B cell (primary cell): ENCODE results near the gene PRAMEF14. TPM values are rescaled to one million over a fixed set of nuclear protein-coding genes. Genes with fewer than 3 reads are reported as not detected.
"Not testable (repeated sequence)": the region's sequence is repeated elsewhere in the genome, so short reads cannot be mapped to it uniquely, and the experiment has no call there.

Source experiments
- ATAC-seq: fragments of 200-7000 bp; cut with Tn5 transposase; one replicate; pipeline ENCODE4 v1.10.0; 2021; ENCODE audit warnings: low read depth, mild to moderate bottlenecking, moderate number of reproducible peaks, moderate library complexity
- CTCF ChIA-PET: fragments of 350-600 bp; sonication (Branson Sonifier 250); formaldehyde crosslinking; loops from one replicate; lab custom pipeline; 2021; ENCODE audit warnings: antibody characterized with exemption, inconsistent platforms; lab: Charles Lee
- POLR2A ChIA-PET: fragments of 350-600 bp; sonication (Branson Sonifier 250); formaldehyde crosslinking; loops from one replicate; lab custom pipeline; 2021; ENCODE audit warnings: antibody characterized with exemption; lab: Charles Lee
- DNase-seq: peaks from one replicate; pipeline ENCODE4 v3.0.0; 2013
- H2AFZ ChIP-seq: 2 replicates; pipeline ENCODE4 v1.6.1; 2012; ENCODE audit warnings: mild to moderate bottlenecking, low read depth, low read length; ENCODE audit not compliant: insufficient read depth, poor library complexity, severe bottlenecking
- H3K27ac ChIP-seq, 2 donors: 1 replicate in 1 of 2; 2 replicates in 1 of 2; pipeline ENCODE4 v1.5.1; 2012 to 2013; ENCODE audit warnings: low read length in 2 of 2, mild to moderate bottlenecking in 2 of 2, moderate library complexity in 1 of 2
- H3K27me3 ChIP-seq, 4 experiments: fragments of 200-600 bp in 1 of 4; sonication (generic) in 1 of 4; replicated peaks in 1 of 4; 1 replicate in 2 of 4; 2 replicates in 2 of 4; pipeline versions ENCODE4 v1.6.1 to v1.7.0; 2013 to 2016; ENCODE audit warnings: low read length in 3 of 4, mild to moderate bottlenecking in 2 of 4, mixed read lengths in 1 of 4, moderate library complexity in 1 of 4; ENCODE audit not compliant: insufficient read depth in 4 of 4, control insufficient read depth in 3 of 4; ENCODE audit errors: control extremely low read depth in 1 of 4
- H3K36me3 ChIP-seq, 2 experiments: replicated peaks in 1 of 2; 1 replicate in 1 of 2; 2 replicates in 1 of 2; pipeline versions ENCODE4 v1.6.1 to v1.7.1; 2013; ENCODE audit warnings: low read length in 1 of 2; ENCODE audit not compliant: insufficient read depth in 2 of 2, control insufficient read depth in 1 of 2; ENCODE audit errors: control extremely low read depth in 1 of 2, extremely low read depth in 1 of 2
- H3K4me1 ChIP-seq, 2 donors: fragments of 200-600 bp in 1 of 2; sonication (generic) in 1 of 2; 1 replicate in 1 of 2; 2 replicates in 1 of 2; pipeline versions ENCODE4 v1.5.1 to v1.6.1; 2013 to 2017; ENCODE audit warnings: low read length in 2 of 2; ENCODE audit not compliant: control insufficient read depth in 2 of 2, insufficient read depth in 2 of 2
- H3K4me2 ChIP-seq: replicated peaks from 2 replicates; pipeline ENCODE3; 2012; ENCODE audit warnings: mild to moderate bottlenecking, low read depth, low read length; ENCODE audit not compliant: poor library complexity, severe bottlenecking
- H3K4me3 ChIP-seq, 5 experiments: fragments of 200-600 bp in 1 of 5; sonication (generic) in 1 of 5; 1 replicate in 3 of 5; 2 replicates in 2 of 5; pipeline versions ENCODE4 v1.5.1 to v1.7.0; 2011 to 2016; ENCODE audit warnings: low read length in 4 of 5, mild to moderate bottlenecking in 4 of 5, low read depth in 2 of 5, control low read depth in 1 of 5, moderate library complexity in 1 of 5; ENCODE audit not compliant: insufficient read depth in 1 of 5; ENCODE audit errors: control extremely low read depth in 1 of 5, extremely low read depth in 1 of 5
- H3K79me2 ChIP-seq: fragments of 200-600 bp; sonication (generic); one replicate; pipeline ENCODE4 v1.6.0; 2016; ENCODE audit warnings: low read length; ENCODE audit not compliant: control insufficient read depth, insufficient read depth
- H3K9ac ChIP-seq: fragments of 200-600 bp; sonication (generic); 2 replicates; pipeline ENCODE4 v1.6.1; 2017; ENCODE audit warnings: mild to moderate bottlenecking, low read length, moderate library complexity
- H3K9me3 ChIP-seq, 3 donors: one replicate each; pipeline versions ENCODE4 v1.6.1 to v1.7.1; 2013; ENCODE audit warnings: low read length in 2 of 3; ENCODE audit not compliant: control insufficient read depth in 2 of 3, insufficient read depth in 1 of 3; ENCODE audit errors: control extremely low read depth in 1 of 3
- H4K20me1 ChIP-seq: 2 replicates; pipeline ENCODE4 v1.6.0; 2012; ENCODE audit warnings: mild to moderate bottlenecking, low read length; ENCODE audit not compliant: insufficient read depth, control insufficient read depth, poor library complexity, severe bottlenecking
- H3K27ac Mint-ChIP-seq: one replicate; pipeline ENCODE4 v1.8.0; 2021; ENCODE audit warnings: mixed read lengths
- H3K27me3 Mint-ChIP-seq: one replicate; pipeline ENCODE4 v1.8.0; 2021; ENCODE audit warnings: mixed read lengths
- H3K4me1 Mint-ChIP-seq: one replicate; pipeline ENCODE4 v1.8.0; 2021; ENCODE audit warnings: mixed read lengths
- H3K4me3 Mint-ChIP-seq: one replicate; pipeline ENCODE4 v1.8.0; 2021; ENCODE audit warnings: mixed read lengths
- H3K9me3 Mint-ChIP-seq: one replicate; pipeline ENCODE4 v1.8.0; 2022; ENCODE audit warnings: mixed read lengths; ENCODE audit not compliant: insufficient read depth
- WGBS: methylation state at CpG from one replicate; pipeline ENCODE4 v1.1.5; 2013; ENCODE audit warnings: missing lambda C conversion rate; ENCODE audit not compliant: insufficient coverage; 5-methylcytosine and 5-hydroxymethylcytosine counted together
- intact Hi-C: fragments of 100-400 bp; cut with micrococcal nuclease; formaldehyde crosslinking; loops from one replicate; pipeline ENCODE4 v1.10.0; 2022
- polyA plus RNA-seq: library from polyadenylated mRNA; depleted of rRNA; stranded (reverse); fragments of >200 nt; gene quantifications from 2 replicates; pipeline ENCODE4 v1.2.3, GENCODE V29; 2012
- total RNA-seq, 2 donors: library from RNA; stranded (reverse); fragments of 120-200 nt in 1 of 2; gene quantifications; 1 replicate in 1 of 2; 2 replicates in 1 of 2; pipeline versions ENCODE4 v1.2.3 to v1.2.4, GENCODE V29; 2013 to 2022
- TF ChIP-seq, protein P1 (sequence below): fragments of 200-600 bp; IDR thresholded peaks from one replicate; pipeline ENCODE4 v1.8.0; 2022; ENCODE audit warnings: antibody characterized with exemption, mild to moderate bottlenecking

Gene PRAMEF14
- total and polyA plus RNA-seq, 2 donors (not counting 1 experiment from before 2014, with no cell fraction given): not detected

GRCh38 chr1:13356774-13357173 is 9.8 kb upstream of the PRAMEF14 start:
- H3K9me3 Mint-ChIP-seq, H3K79me2 ChIP-seq, H3K27me3 Mint-ChIP-seq, H3K4me3 Mint-ChIP-seq, H3K4me3 ChIP-seq, ATAC-seq, H3K27me3 ChIP-seq, H3K4me2 ChIP-seq, H3K9ac ChIP-seq, H4K20me1 ChIP-seq, H3K27ac Mint-ChIP-seq, H3K9me3 ChIP-seq, POLR2A ChIA-PET, H3K27ac ChIP-seq, H3K36me3 ChIP-seq, H2AFZ ChIP-seq, H3K4me1 ChIP-seq, intact Hi-C loops, H3K4me1 Mint-ChIP-seq, CTCF ChIA-PET: not testable (repeated sequence)
- DNase-seq: peak; percentile 64
- 0% methylated on average over 5 of the region's 5 CpGs for whole genome bisulfite sequencing
- TF ChIP-seq, protein P1, sequence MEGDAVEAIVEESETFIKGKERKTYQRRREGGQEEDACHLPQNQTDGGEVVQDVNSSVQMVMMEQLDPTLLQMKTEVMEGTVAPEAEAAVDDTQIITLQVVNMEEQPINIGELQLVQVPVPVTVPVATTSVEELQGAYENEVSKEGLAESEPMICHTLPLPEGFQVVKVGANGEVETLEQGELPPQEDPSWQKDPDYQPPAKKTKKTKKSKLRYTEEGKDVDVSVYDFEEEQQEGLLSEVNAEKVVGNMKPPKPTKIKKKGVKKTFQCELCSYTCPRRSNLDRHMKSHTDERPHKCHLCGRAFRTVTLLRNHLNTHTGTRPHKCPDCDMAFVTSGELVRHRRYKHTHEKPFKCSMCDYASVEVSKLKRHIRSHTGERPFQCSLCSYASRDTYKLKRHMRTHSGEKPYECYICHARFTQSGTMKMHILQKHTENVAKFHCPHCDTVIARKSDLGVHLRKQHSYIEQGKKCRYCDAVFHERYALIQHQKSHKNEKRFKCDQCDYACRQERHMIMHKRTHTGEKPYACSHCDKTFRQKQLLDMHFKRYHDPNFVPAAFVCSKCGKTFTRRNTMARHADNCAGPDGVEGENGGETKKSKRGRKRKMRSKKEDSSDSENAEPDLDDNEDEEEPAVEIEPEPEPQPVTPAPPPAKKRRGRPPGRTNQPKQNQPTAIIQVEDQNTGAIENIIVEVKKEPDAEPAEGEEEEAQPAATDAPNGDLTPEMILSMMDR: peak; percentile 74

- WGBS: no CpG with 5 or more reads among the region's 9 CpGs
- H3K4me2 ChIP-seq, CTCF ChIA-PET, H3K79me2 ChIP-seq, H3K27me3 Mint-ChIP-seq, DNase-seq, H3K4me3 Mint-ChIP-seq, ATAC-seq, intact Hi-C loops, H3K4me1 ChIP-seq, H3K36me3 ChIP-seq, H3K27ac ChIP-seq, POLR2A ChIA-PET, H3K27ac Mint-ChIP-seq, H4K20me1 ChIP-seq, H3K4me1 Mint-ChIP-seq, H3K4me3 ChIP-seq, H3K9me3 ChIP-seq, H3K9me3 Mint-ChIP-seq, H3K27me3 ChIP-seq, H3K9ac ChIP-seq, H2AFZ ChIP-seq: not testable (repeated sequence)
Measured at GRCh38 chr1:13354475-13354874, 7.5 kb upstream of the PRAMEF14 start.

DNA sequence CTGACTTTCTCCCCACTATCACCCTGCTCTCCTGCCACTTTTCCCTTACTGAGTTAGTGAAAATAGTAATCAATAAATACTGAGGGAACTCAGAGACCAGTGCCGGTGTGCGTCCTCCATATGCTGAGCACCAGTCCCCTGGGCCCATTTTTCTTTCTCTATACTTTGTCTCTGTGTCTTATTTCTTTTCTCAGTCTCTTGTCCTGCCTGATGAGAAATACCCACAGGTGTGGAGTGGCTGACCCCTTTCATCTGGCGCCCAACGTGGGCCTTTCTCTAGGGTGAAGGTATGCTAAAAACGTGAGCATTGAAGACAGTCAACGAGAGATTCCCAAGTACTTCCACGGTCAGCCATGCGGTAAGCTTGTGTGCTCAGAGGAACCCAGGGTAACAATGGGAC is 6.5 kb upstream of the PRAMEF14 start:
- H3K4me1 Mint-ChIP-seq, ATAC-seq, intact Hi-C loops, H4K20me1 ChIP-seq, H3K4me2 ChIP-seq, H3K9me3 Mint-ChIP-seq, H3K9me3 ChIP-seq, H3K36me3 ChIP-seq, H3K27ac ChIP-seq, H3K79me2 ChIP-seq, H3K27me3 Mint-ChIP-seq, DNase-seq, CTCF ChIA-PET, H3K4me3 ChIP-seq, H3K27ac Mint-ChIP-seq, H3K9ac ChIP-seq, POLR2A ChIA-PET, H2AFZ ChIP-seq, H3K27me3 ChIP-seq, H3K4me3 Mint-ChIP-seq, H3K4me1 ChIP-seq: not testable (repeated sequence)
- whole genome bisulfite sequencing: no CpG with 5 or more reads among the region's 8 CpGs

DNA sequence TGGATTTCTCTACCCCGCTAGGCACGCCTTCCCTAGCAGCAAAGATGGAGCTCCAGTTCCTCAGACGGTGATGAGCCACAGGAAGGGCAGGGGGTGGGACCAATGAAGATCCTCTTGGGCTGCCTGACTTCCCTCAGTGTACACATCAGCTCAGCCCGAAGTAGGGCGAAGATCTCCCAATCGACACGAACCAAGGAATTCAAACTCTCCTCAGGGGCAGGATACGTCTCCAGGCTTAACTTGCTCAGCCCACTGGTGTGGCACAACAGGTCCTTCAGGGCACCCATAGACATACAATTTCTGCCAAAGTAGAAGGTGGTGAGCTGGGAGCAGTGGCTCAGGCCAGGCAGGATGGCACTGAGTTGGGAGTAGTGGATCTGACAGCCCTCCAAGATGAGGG is 4.4 kb downstream of the PRAMEF14 start:
- H3K9ac ChIP-seq, H2AFZ ChIP-seq, H3K4me3 Mint-ChIP-seq, H3K27me3 Mint-ChIP-seq, H3K27ac Mint-ChIP-seq, H3K4me1 ChIP-seq, H3K9me3 Mint-ChIP-seq, H3K27me3 ChIP-seq, H3K4me3 ChIP-seq, H3K4me1 Mint-ChIP-seq, H3K9me3 ChIP-seq, H4K20me1 ChIP-seq, H3K79me2 ChIP-seq, H3K36me3 ChIP-seq, ATAC-seq, H3K27ac ChIP-seq, POLR2A ChIA-PET, intact Hi-C loops, DNase-seq, H3K4me2 ChIP-seq, CTCF ChIA-PET: not testable (repeated sequence)
- WGBS: no CpG with 5 or more reads among the region's 8 CpGs
